SH-SY5Y (cell line): ENCODE measurements around the gene GSN.

Source experiments
- GATA2 ChIP-seq: IDR thresholded peaks from 2 replicates; pipeline ENCODE4 v1.6.1; 2011; ENCODE audit warnings: mild to moderate bottlenecking, low read depth, low read length
- GATA3 ChIP-seq: IDR thresholded peaks from 2 replicates; pipeline ENCODE4 v1.6.1; 2011; ENCODE audit warnings: low read depth, mild to moderate bottlenecking, low read length, moderate library complexity

- TF ChIP-seq GATA3 (no peak), GATA2 (no peak)
Observed at GRCh38 chr9:121271368-121272341, 3.7 kb downstream of the GSN start.
